ENCODE data around the gene TTR. TPM values are rescaled to one million over a fixed set of nuclear protein-coding genes. Genes with fewer than 3 reads are reported as not detected.

The TTR gene
- total and polyA plus RNA-seq, 2 of the 4 experiments (the other 2 are of a cell fraction): not detected

DNA sequence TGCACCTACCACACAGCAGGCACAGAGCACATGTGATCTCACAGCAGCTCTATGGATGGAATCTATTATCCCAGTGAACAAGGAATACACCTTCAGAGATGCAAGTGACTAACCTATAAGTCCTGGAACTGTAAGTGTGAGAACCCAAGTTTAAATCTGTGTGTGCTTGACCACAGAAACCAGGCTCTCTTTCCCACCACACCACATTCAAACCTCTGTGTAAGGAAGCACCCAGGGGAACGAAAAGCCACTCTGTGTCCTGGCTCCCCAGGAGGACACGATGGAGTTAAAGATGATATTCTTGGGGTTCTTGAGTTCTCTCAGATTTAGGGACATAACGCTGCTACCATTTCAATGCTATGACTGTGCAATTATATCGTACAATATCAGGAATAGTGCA lies 38.9 kb downstream of the TTR start:
- Histone ChIP-seq H2BK5ac (ENCODE audit: low read depth, low read length, poor library complexity, severe bottlenecking) (no peak overlapping the region), H3K36me3 (ENCODE audit: control insufficient read depth, insufficient read depth, low read length) (no peaks in the 10 kb centered on the region), H3K14ac (replicated peaks; ENCODE audit: low read depth, low read length) (no peak overlapping the region), H3K18ac (ENCODE audit: low read depth, low read length) (no peak overlapping the region), H3K27me3 (ENCODE audit: control insufficient read depth, insufficient read depth, low read length) (no peaks in the 10 kb centered on the region), H3K27ac (ENCODE audit: insufficient read depth, low read length) (no peak overlapping the region), H4K5ac (ENCODE audit: low read depth, low read length) (no peak overlapping the region), H3K23ac (ENCODE audit: low read depth, low read length) (no peak overlapping the region), H4K20me1 (ENCODE audit: insufficient read depth, low read length) (no peaks in the 10 kb centered on the region), H2BK120ac (ENCODE audit: low read depth, low read length) (no peak overlapping the region), H2AK9ac (replicated peaks; ENCODE audit: low read depth, low read length, poor library complexity) (no peak overlapping the region), H3K9me3 (ENCODE audit: control insufficient read depth, insufficient read depth, low read length) (no peaks in the 10 kb centered on the region), H2BK20ac (ENCODE audit: low read depth, low read length) (no peak overlapping the region), H2BK15ac (ENCODE audit: low read depth, low read length) (no peak overlapping the region), H2AFZ (replicated peaks; ENCODE audit: low read length, poor library complexity) (no peak overlapping the region), H4K8ac (ENCODE audit: low read depth in 2 of 2, low read length in 2 of 2) (no peak overlapping the region), H4K91ac (ENCODE audit: insufficient read depth, low read depth, low read length) (no peak overlapping the region), H3K4me2 (ENCODE audit: low read depth, low read length) (no peak overlapping the region), H3K79me1 (ENCODE audit: low read depth in 1 of 2, low read length in 2 of 2) (no peaks in the 10 kb centered on the region), H3K4me3 (ENCODE audit: insufficient read depth, low read depth, low read length) (no peak overlapping the region), H3K4me1 (ENCODE audit: control insufficient read depth, insufficient read depth, low read length) (no peaks in the 10 kb centered on the region), H3K9me1 (ENCODE audit: insufficient read depth, low read length) (no peaks in the 10 kb centered on the region), H3K56ac (ENCODE audit: extremely low read depth, insufficient read depth, low read length) (no peak overlapping the region), H3K4ac (ENCODE audit: low read depth, low read length) (no peak overlapping the region), H2AK5ac (ENCODE audit: low read depth, low read length) (no peak overlapping the region), H3K9ac (ENCODE audit: low read depth, low read length) (no peak overlapping the region)
- ChIA-PET CTCF (no interaction called here), POLR2A (ENCODE audit: unreplicated experiment) (no interaction called here)
- TF ChIP-seq FOS (IDR thresholded peaks at IDR 0.05; ENCODE audit: low read depth, low read length) (no peak), NFE2L2 (IDR thresholded peaks at IDR 0.05; ENCODE audit: low read depth, low read length) (no peak), RCOR1 (IDR thresholded peaks at IDR 0.05; ENCODE audit: insufficient replicate concordance, low read length) (no peak), CTCF (conservative IDR thresholded peaks at IDR 0.05; ENCODE audit: low read depth, low read length) (no peak), BHLHE40 (IDR thresholded peaks at IDR 0.05; ENCODE audit: low read depth, low read length) (no peak), RFX5 (IDR thresholded peaks at IDR 0.05; ENCODE audit: low read depth, low read length) (no peak), RAD21 (IDR thresholded peaks at IDR 0.05; ENCODE audit: low read length) (no peak)
- TF ChIP-seq, protein P1, sequence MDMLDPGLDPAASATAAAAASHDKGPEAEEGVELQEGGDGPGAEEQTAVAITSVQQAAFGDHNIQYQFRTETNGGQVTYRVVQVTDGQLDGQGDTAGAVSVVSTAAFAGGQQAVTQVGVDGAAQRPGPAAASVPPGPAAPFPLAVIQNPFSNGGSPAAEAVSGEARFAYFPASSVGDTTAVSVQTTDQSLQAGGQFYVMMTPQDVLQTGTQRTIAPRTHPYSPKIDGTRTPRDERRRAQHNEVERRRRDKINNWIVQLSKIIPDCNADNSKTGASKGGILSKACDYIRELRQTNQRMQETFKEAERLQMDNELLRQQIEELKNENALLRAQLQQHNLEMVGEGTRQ (IDR thresholded peaks at IDR 0.05; ENCODE audit: low read depth, low read length): no peak
- in situ Hi-C loops (cut with MboI; ENCODE audit: low sequenced_read_pairs) (no loop called here), dilution Hi-C loops (cut with HindIII; ENCODE audit: low sequenced_read_pairs, unreplicated experiment) (no loop called here), intact Hi-C loops (cut with micrococcal nuclease) (no loop called here)
- ATAC-seq (ENCODE audit: low read depth) (no peak), DNase-seq (no peak)
- 100% methylated on average over 1 of the region's 4 CpGs; no CpG with 5 or more reads in 1 of the 2 experiments for WGBS, 2 experiments (ENCODE audit: extremely low coverage in 2 of 2, insufficient read length in 1 of 2)
- BruUV-seq (replicated peaks): no TSS peak
